AG10803 (cell line): ENCODE results near the gene GAK.

Source experiments
- DNase-seq: peaks from one replicate; pipeline ENCODE4 v3.0.0; 2010; ENCODE audit warnings: low read depth
- H3K4me3 ChIP-seq: 2 replicates; pipeline ENCODE4 v1.5.1; 2011; ENCODE audit warnings: mild to moderate bottlenecking, low read length, control low read depth
- CTCF ChIP-seq: conservative IDR thresholded peaks from 2 replicates; pipeline ENCODE4 v1.5.1; 2011; ENCODE audit warnings: mild to moderate bottlenecking, low read length, control low read depth, inconsistent platforms

The GAK gene

GRCh38 chr4:911871-912490 lies 20.1 kb downstream of the GAK start:
- DNase-seq: no peak
- no peak for TF ChIP-seq CTCF
- H3K4me3 ChIP-seq: no peak overlapping the region

GRCh38 chr4:911221-911751 lies 20.8 kb downstream of the GAK start:
- no peak for DNase-seq
- TF ChIP-seq CTCF: no peak
- H3K4me3 ChIP-seq: no peak overlapping the region

- H3K4me3 ChIP-seq: no peak overlapping the region
- TF ChIP-seq CTCF: no peak
Measured at GRCh38 chr4:910366-911091, 21.6 kb downstream of the GAK start.

GRCh38 chr4:909821-910220 lies 22.3 kb downstream of the GAK start:
- no peak overlapping the region for H3K4me3 ChIP-seq
- no peak for DNase-seq
- no peak for TF ChIP-seq CTCF

More at GRCh38 chr4:910366-911091, 21.6 kb downstream of the GAK start:
- DNase-seq: no peak

- DNase-seq: no peak
- TF ChIP-seq CTCF: no peak
- H3K4me3 ChIP-seq: no peak overlapping the region
Measured at GRCh38 chr4:909131-909571, 23.0 kb downstream of the GAK start.

- no peak overlapping the region for H3K4me3 ChIP-seq
- TF ChIP-seq CTCF: no peak
- DNase-seq: no peak
Measured at GRCh38 chr4:907691-908425, 24.3 kb downstream of the GAK start.
